OCI-LY1 (cell line): Measurements from ENCODE around the gene PRSS8.

Source experiments
- EZH2 ChIP-seq: fragments of 200-600 bp; sonication (generic), shearing (Covaris generic); IDR thresholded peaks from 2 replicates; pipeline ENCODE4 v1.8.0; 2017; ENCODE audit warnings: borderline replicate concordance, mixed run types, mild to moderate bottlenecking, antibody characterized with exemption, low read length, moderate library complexity, mixed read lengths
- TF ChIP-seq, protein P1 (sequence below): fragments of 200-600 bp; sonication (generic), shearing (Covaris generic); IDR thresholded peaks from 2 replicates; pipeline ENCODE4 v1.5.1; 2017; ENCODE audit warnings: mild to moderate bottlenecking, antibody characterized with exemption, low read length, moderate library complexity, mixed read lengths

- TF ChIP-seq, protein P1, sequence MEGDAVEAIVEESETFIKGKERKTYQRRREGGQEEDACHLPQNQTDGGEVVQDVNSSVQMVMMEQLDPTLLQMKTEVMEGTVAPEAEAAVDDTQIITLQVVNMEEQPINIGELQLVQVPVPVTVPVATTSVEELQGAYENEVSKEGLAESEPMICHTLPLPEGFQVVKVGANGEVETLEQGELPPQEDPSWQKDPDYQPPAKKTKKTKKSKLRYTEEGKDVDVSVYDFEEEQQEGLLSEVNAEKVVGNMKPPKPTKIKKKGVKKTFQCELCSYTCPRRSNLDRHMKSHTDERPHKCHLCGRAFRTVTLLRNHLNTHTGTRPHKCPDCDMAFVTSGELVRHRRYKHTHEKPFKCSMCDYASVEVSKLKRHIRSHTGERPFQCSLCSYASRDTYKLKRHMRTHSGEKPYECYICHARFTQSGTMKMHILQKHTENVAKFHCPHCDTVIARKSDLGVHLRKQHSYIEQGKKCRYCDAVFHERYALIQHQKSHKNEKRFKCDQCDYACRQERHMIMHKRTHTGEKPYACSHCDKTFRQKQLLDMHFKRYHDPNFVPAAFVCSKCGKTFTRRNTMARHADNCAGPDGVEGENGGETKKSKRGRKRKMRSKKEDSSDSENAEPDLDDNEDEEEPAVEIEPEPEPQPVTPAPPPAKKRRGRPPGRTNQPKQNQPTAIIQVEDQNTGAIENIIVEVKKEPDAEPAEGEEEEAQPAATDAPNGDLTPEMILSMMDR: no peak
- TF ChIP-seq EZH2: no peak
Observed at GRCh38 chr16:31168848-31169247, 33.3 kb upstream of the PRSS8 start.
